ENCODE data around the gene MMRN2.
A peak's percentile ranks its signal among the peaks of the same experiment; 100 is the strongest.
"Not testable (repeated sequence)": the region's sequence is repeated elsewhere in the genome, so short reads cannot be mapped to it uniquely, and the experiment has no call there.

MMRN2 gene

DNA sequence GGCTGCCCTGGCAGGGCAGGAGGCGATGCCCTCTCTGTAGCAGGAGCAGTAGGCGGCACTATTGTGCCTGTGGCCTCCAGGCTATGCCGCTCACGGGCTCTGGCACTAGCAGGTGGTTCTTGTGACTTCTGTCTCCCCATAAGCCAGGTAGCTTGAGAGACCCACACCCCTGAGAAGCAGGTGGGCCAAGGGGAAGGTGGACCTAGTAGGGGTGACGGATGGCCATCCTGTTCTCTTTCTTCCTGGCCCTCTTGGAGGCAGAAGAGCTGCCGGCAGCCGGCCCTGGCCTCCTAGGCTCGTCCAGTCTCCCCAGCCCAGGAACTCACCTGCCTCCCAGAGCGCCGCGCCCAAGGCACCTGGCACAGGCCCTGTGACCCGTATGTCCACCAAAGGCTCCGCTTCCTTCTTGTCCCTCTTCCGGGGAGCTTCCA is 15.4 kb downstream of the MMRN2 start:
- Histone ChIP-seq H3K27ac (peak overlapping the region in 1 of 2 donors; percentile 17), H3K4me3 (peak overlapping the region; percentile 56)
- TF ChIP-seq, protein P1, sequence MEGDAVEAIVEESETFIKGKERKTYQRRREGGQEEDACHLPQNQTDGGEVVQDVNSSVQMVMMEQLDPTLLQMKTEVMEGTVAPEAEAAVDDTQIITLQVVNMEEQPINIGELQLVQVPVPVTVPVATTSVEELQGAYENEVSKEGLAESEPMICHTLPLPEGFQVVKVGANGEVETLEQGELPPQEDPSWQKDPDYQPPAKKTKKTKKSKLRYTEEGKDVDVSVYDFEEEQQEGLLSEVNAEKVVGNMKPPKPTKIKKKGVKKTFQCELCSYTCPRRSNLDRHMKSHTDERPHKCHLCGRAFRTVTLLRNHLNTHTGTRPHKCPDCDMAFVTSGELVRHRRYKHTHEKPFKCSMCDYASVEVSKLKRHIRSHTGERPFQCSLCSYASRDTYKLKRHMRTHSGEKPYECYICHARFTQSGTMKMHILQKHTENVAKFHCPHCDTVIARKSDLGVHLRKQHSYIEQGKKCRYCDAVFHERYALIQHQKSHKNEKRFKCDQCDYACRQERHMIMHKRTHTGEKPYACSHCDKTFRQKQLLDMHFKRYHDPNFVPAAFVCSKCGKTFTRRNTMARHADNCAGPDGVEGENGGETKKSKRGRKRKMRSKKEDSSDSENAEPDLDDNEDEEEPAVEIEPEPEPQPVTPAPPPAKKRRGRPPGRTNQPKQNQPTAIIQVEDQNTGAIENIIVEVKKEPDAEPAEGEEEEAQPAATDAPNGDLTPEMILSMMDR (IDR thresholded peaks at IDR 0.05), result no peak
- DNase-seq (ENCODE audit: low spot score), result no peak

DNA sequence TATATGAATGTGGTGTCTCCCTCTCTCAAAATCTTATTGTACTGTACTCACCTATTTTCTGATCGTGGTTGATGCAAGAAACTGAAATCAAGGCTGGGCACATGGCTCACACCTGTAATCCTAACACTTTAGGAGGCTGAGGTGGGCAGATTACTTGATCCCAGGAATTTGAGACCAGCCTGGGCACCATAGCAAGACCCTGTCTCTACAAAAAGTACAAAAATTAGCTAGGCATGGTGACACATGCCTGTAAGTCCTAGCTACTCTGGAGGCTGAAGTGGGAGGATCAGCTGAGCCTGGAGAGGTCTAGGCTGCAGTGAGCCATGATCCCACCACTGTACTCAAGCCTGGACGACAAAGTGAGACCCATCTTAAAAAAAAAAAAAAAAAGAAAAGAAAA is 16.0 kb downstream of the MMRN2 start:
- DNase-seq (ENCODE audit: low spot score), result no peak
- Histone ChIP-seq H3K27ac (no peak overlapping the region), H3K4me3 (no peak overlapping the region)
- TF ChIP-seq, protein P1 (IDR thresholded peaks at IDR 0.05), result no peak

DNA sequence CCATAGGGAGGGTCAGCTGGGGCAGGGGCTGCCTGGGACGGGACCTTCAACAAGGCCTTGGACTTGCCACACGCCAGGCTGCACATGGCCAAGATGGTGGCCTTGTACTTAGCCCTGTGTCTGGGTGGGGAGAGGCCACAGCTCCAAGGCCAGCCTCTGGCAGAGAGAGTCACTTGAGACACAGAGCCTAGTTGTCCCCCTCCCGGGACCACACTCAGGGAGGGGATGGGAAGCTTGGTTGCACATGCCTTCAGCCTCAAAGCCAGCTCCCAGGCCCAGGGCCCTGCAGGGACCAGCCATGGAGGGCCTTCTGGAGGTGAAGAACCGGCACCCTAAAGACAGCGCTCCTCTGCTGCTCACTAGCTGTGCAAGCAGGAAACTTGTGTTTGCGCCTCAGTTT is 16.7 kb downstream of the MMRN2 start:
- TF ChIP-seq, protein P1 (IDR thresholded peaks at IDR 0.05), result no peak
- Histone ChIP-seq H3K27ac (no peak overlapping the region), H3K4me3 (no peak overlapping the region)
- DNase-seq (ENCODE audit: low spot score), result peak; percentile 76

DNA sequence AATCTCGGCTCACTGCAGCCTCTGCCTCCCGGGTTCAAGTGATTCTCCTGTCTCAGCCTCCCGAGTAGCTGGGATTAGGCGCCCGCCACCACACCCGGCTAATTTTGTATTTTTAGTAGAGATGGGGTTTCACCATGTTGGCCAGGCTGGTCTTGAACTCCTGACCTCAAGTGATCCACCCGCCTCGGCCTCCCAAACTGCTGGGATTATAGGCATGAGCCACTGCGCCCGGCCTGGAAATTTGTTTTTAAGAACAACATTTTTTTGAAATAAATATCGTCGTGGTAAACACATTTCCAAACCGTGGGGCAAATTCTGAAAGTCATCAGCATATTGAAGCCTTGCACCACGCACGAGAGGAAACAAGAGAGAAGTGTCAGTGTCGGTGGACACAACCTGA is 17.3 kb downstream of the MMRN2 start:
- DNase-seq (ENCODE audit: low spot score), result peak; percentile 40
- H3K4me3 ChIP-seq, H3K27ac ChIP-seq: not testable (repeated sequence)

DNA sequence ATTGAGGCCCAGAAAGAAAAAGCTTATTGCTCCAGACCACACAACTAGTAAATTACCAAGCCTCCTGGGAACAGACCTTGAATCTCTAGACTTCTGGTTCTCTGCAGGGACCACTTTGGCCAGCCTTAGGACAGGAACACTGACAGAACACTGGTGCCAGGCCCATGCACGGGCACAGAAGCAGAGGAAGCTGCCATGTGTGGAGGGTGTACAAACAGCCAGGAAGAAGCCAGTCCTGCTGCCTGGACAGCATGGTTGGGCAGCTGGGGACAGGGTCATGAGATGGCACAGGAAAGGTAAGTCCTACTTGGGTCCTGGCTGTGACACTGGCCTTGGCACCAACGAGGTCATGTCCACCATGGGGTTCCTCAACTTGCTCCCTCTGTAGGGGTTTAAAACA is 19.2 kb downstream of the MMRN2 start:
- TF ChIP-seq, protein P1 (IDR thresholded peaks at IDR 0.05), result no peak
- DNase-seq (ENCODE audit: low spot score), result no peak
- Histone ChIP-seq H3K4me3 (no peak overlapping the region), H3K27ac (no peak overlapping the region)

DNA sequence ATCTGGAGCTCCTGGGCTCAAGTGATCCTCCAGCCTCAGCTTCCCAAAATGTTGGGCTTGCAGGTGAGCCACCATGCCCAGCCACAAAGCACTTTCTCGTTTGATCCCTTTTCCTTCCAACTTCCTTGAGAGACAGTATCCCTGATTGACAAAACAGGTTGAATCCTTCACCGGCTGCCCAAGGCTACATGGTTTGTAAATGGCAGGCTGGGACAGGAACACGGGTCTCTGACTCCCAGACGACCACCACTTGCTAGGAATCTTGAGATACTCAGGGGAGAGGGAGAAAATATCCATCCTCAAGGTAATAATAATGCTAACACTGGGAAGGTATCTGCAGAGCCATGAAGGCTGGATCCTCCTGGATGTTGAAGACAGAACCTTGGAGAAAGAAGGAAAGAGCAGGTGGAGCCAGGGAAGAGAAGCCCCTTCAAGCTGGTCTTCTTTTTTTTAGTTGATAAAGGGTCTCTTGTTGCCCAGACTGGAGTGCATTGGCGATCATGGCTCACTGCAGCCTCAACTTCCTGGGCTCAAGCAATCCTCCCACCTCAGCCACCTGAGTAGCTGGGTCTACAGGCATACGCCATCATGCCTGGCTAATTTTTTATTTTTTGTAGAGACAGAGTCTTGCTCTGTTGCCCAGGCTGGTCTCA is 19.8 kb downstream of the MMRN2 start:
- peak overlapping the region in 1 of 2 donors; percentile 51 for H3K27ac ChIP-seq

DNA sequence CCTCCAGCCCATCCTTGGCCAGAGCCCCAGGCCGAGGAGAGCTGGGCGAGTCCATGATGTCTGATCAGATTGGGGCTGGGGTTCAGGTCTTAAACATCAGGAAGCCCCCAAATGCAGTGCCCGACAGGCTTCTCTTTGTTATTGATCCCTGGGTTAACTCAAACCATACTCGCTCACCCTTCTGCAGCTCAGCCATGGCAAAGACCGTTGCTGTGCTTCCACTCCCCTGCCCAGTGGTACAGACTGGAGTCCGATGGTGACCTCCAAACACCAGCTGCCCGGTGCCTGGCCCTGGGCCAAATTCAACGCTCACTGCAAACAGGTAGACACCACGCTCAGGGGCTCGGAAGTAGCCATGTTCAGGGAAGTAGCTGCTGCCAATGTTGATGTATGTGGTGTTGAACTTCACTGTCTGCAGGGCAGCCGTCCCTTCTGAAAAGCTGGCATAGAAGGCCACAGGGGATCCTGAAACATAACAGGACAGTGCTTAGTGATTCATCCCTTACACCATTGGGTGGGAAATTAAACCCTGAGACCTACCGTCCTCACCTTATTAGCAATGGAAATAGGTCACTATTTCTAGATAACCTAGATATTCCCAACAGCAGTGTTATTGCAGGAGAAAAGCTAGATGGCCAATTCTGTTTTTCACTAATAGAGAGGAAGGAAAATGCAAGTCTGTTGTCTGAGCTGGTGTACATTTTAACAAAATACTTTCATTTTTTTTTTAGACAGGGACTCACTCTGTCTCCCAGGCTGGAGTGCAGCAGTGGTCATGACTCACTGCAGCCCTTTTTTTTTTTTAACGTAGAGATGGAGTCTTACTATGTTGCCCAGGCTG is 20.5 kb downstream of the MMRN2 start:
- peak overlapping the region; percentile 6 to 48 for H3K27ac ChIP-seq
- DNase-seq (ENCODE audit: low spot score), result peak; percentile 69
- TF ChIP-seq, protein P1 (IDR thresholded peaks at IDR 0.05), result no peak
- no peak overlapping the region for H3K4me3 ChIP-seq

More for the DNA sequence above, 19.8 kb downstream of the MMRN2 start:
- no peak overlapping the region for H3K4me3 ChIP-seq
- peak; percentile 52 for DNase-seq (ENCODE audit: low spot score)
- TF ChIP-seq, protein P1 (IDR thresholded peaks at IDR 0.05), result no peak

DNA sequence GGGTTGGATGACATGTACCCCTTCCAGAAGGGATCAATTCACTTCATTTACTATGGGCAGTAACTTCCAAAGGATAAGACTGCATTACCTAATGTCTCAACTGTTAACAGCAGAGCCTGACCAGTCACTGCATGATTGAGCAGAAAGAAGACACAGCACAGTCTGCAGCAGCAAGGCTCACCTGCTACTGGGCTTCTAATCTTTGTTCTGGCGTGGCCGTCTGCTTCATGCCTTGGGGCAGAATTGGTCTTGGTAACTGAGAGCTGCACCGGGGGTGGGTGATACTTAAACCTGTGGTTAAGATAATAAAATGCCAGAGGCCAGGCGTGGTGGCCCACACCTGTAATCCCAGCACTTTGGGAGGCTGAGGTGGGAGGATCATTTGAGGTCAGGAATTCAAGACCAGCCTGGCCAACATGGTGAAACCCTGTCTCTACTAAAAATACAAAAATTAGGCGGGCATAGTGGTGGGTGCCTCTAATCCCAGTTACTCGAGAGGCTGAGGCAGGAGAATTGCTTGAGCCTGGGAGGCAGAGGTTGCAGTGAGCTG is 23.2 kb downstream of the MMRN2 start:
- not testable (repeated sequence) for H3K27ac ChIP-seq, H3K4me3 ChIP-seq
- peak; percentile 33 for DNase-seq (ENCODE audit: low spot score)
